Measurements from ENCODE around the gene BOLA2B.

- no peak for TF ChIP-seq POLR2A (IDR thresholded peaks at IDR 0.05; ENCODE audit: low read length)
- no peak for TF ChIP-seq GATA1 (IDR thresholded peaks at IDR 0.05; ENCODE audit: low read depth, low read length)
Measured at GRCh38 chr16:30185683-30186421, 7.6 kb downstream of the BOLA2B start.
